Choroid plexus epithelial cell (primary cell): ENCODE results near the gene ANKRD13B.
A peak's percentile ranks its signal among the peaks of the same experiment; 100 is the strongest.

Experiments
- DNase-seq: peaks from one replicate; pipeline ENCODE4 v3.0.0-alpha.2; 2010; ENCODE audit warnings: low read depth
- H3K4me3 ChIP-seq: 2 replicates; pipeline ENCODE4 v1.5.1; 2011; ENCODE audit warnings: low read depth, mild to moderate bottlenecking, control low read depth, low read length, moderate library complexity
- TF ChIP-seq, protein P1 (sequence below): conservative IDR thresholded peaks from 2 replicates; pipeline ENCODE4 v1.5.1; 2011; ENCODE audit warnings: low read depth, mild to moderate bottlenecking, control low read depth, inconsistent platforms, low read length, moderate library complexity

Gene ANKRD13B

DNA sequence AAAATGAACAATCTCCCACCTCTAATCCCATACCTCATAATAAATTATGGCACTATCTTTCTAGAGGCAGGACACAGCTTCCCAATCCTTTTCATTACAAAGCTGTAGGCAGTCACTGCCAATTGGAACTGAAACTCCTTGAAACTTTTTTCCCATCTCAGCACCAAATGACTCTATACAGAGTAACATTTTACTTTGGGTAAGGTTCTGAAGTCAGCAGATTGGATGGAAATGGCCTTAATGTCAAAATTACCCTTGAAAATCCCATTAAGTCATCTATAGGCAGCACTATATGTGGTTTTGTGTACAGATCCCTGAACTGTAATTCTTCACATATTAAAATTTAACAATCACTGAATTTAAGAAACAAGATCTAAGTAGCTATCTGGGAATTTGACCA is 60.0 kb downstream of the ANKRD13B start:
- TF ChIP-seq, protein P1, sequence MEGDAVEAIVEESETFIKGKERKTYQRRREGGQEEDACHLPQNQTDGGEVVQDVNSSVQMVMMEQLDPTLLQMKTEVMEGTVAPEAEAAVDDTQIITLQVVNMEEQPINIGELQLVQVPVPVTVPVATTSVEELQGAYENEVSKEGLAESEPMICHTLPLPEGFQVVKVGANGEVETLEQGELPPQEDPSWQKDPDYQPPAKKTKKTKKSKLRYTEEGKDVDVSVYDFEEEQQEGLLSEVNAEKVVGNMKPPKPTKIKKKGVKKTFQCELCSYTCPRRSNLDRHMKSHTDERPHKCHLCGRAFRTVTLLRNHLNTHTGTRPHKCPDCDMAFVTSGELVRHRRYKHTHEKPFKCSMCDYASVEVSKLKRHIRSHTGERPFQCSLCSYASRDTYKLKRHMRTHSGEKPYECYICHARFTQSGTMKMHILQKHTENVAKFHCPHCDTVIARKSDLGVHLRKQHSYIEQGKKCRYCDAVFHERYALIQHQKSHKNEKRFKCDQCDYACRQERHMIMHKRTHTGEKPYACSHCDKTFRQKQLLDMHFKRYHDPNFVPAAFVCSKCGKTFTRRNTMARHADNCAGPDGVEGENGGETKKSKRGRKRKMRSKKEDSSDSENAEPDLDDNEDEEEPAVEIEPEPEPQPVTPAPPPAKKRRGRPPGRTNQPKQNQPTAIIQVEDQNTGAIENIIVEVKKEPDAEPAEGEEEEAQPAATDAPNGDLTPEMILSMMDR, result no peak
- H3K4me3 ChIP-seq, result no peak overlapping the region
- no peak for DNase-seq

DNA sequence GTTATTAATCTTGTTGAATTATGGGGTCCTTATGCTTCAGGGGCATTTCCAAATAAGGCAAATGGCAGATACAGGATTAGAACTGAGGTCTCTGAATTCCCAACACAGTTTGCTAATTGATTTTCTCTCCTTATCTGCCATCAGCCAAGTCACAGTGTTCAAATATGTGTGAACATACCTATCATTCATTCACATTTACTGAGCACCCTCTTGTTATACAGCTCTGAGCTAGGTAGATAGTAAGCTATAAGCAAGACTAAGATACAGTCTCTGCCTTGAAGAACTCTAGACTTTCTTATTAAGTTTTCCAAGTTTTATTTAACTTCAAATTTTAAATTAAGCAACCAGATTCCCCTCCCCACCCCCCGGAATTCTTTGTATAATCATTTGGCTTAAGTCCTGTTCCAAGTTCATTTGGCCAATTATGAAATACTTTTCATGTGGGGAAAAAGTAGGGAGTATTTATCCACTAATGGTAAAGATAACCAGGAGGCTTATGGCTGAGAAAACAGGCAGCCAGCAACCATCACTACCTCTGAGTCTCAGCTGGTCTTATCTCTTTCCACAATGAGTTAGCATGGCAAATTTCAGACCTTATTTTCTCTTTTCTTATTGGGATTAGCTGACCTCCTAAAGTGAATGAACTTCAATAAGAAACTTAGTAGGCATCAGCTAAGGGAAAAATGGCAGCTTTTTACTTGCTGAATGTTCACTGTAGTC is 61.2 kb downstream of the ANKRD13B start:
- TF ChIP-seq, protein P1, result no peak
- no peak for DNase-seq
- H3K4me3 ChIP-seq, result no peak overlapping the region

DNA sequence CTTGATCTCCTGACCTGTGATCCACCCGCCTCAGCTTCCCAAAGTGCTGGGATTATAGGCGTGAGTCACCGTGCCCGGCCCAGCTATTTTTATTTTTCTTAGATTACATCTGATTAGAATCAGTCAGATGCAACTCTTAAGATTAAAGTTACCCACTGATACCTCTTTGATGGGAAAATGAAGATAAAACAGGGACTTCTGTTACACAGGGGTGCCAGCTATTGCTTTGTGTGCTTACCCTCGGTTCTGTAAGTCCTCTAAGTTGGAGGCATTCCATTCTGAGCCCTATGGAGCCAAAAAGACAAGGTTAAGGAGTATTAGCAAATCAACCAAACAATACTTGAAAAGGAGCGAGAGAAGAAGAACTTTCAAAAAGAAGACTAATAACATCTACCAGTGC is 62.4 kb downstream of the ANKRD13B start:
- no peak overlapping the region for H3K4me3 ChIP-seq
- DNase-seq, result no peak
- TF ChIP-seq, protein P1, result no peak

DNA sequence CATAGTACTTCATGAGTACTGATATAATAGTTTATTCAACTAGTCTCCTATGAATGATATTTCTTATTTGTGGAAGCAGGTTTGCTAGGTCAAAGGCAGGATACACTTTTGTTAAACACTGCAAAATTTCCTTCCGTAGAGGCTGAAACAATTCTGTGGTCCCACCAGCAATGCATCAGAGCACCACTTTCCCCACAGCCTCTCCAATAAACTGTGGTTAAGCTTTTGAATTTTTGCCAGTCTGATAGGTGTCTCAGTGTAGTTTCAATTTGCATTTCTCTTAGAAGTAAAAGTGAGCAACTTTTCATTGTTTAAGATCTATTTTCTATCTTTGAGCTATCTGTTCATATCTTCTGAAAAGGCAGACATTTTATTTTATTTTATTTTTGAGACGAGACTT is 66.2 kb downstream of the ANKRD13B start:
- no peak overlapping the region for H3K4me3 ChIP-seq
- no peak for DNase-seq
- TF ChIP-seq, protein P1, result no peak

DNA sequence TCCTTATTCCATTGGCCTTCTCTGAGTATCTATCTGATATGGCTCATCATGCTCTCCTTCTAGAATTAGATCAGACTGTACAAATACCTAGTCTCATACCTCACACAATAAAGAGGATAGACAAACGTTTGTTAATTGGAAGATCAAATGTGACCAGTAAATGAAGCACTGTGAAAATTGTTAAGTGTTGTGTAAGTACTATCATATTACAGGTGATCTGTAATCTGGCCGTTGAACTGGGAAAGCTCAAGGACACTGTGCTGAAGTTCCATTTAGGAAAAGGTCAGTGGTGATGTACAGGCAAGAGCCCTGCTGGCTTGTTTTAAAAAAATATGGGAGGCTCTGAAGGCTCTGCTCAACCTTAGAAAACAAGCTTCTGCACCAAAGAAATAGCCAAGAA is 68.3 kb downstream of the ANKRD13B start:
- DNase-seq, result no peak
- TF ChIP-seq, protein P1, result no peak
- no peak overlapping the region for H3K4me3 ChIP-seq

DNA sequence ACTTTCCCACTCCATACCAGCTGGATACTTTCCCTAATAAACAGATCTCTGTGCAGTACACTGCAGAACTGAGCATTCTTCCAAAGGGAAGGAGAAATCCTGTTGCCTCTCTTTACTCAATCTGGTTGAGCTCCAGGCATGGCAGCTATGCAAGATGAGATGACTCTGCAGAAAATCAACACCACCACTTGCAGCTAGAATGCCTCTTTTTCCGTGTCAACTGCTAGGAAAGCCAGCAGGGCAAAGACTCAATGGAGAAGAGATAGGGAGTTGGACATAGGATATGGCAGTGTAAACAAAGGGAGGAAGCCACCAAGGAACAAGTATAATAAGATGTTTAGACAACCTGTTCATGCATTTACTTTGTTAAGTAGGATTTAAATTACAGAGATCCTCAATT is 70.2 kb downstream of the ANKRD13B start:
- TF ChIP-seq, protein P1, result no peak
- H3K4me3 ChIP-seq, result no peak overlapping the region
- DNase-seq, result peak; percentile 57
